Motor neuron (in vitro differentiated cells): ENCODE results near the gene CAMK2G. TPM values are rescaled to one million over a fixed set of nuclear protein-coding genes. Genes with fewer than 3 reads are reported as not detected.
"Not testable (repeated sequence)": the region's sequence is repeated elsewhere in the genome, so short reads cannot be mapped to it uniquely, and the experiment has no call there.

ENCODE experiments used
- ATAC-seq, 8 experiments: fragments of 200-7000 bp; cut with Tn5 transposase; replicated peaks in 6 of 8; 2 replicates each; pipeline ENCODE4 v1.8.0; 2021; ENCODE audit warnings: mild to moderate bottlenecking in 8 of 8, moderate library complexity in 8 of 8
- H3K27ac ChIP-seq, 2 donors: fragments of 250-450 bp; sonication (Bioruptor Pico); 2 replicates each; pipeline ENCODE4 v1.9.0; 2021; ENCODE audit warnings: antibody characterized with exemption in 2 of 2, mild to moderate bottlenecking in 2 of 2, moderate library complexity in 1 of 2
- H3K4me1 ChIP-seq, 2 donors: fragments of 250-450 bp; sonication (Bioruptor Pico); replicated peaks in 1 of 2; 2 replicates each; pipeline ENCODE4 v1.6.1; 2021; ENCODE audit warnings: antibody characterized with exemption in 2 of 2, mild to moderate bottlenecking in 2 of 2, moderate library complexity in 1 of 2
- H3K4me3 ChIP-seq, 5 donors: fragments of 250-450 bp; sonication (Bioruptor Pico); 2 replicates each; pipeline ENCODE4 v1.9.0; 2021; ENCODE audit warnings: antibody characterized with exemption in 5 of 5, mild to moderate bottlenecking in 5 of 5, moderate library complexity in 4 of 5
- WGBS, 10 experiments: fragments of 450-650 bp; shearing (Covaris generic); methylation state at CpG; one replicate each; pipeline ENCODE4 v1.0.0; 2022; 5-methylcytosine and 5-hydroxymethylcytosine counted together
- in situ Hi-C, 9 experiments: fragments of 400-800 bp; cut with MboI; loops; one replicate each; pipeline ENCODE4 v1.15.0; 2021; ENCODE audit warnings: low sequenced_read_pairs in 9 of 9, low pct_unique_long_range_greater_than_20kb in 2 of 9; ENCODE audit not compliant: unreplicated experiment in 9 of 9
- total RNA-seq, 8 experiments: library from RNA; unstranded; fragments of 300-600 nt; gene quantifications; 2 replicates each; pipeline versions ENCODE4 v1.2.3 to v1.2.4, GENCODE V29; 2022

Gene CAMK2G
- total RNA-seq, 8 experiments from 2014 or later: 10.6 to 33.5 (median 24.3) TPM

- Histone ChIP-seq H3K4me1 (peaks cover 5 to 8% of the 10 kb centered on the region in 2 donors), H3K27ac (no peak overlapping the region), H3K4me3 (no peak overlapping the region)
- no peak for ATAC-seq
- WGBS, 10 experiments: 60 to 94% (median 80%) methylated on average over 1 to 3 of the region's 3 CpGs; no CpG with 5 or more reads in 5 of the 10 experiments
- in situ Hi-C loops: no loop called here
Measured at GRCh38 chr10:73838008-73838567, 36.3 kb downstream of the CAMK2G start.

- no peak for ATAC-seq
- 42 to 95% (median 89%) methylated on average over 1 to 3 of the region's 3 CpGs; no CpG with 5 or more reads in 2 of the 10 experiments for WGBS, 10 experiments
- in situ Hi-C loops: no loop called here
- H3K4me1 ChIP-seq: peaks cover 5 to 8% of the 10 kb centered on the region in 2 donors
- no peak overlapping the region for H3K27ac ChIP-seq
- H3K4me3 ChIP-seq: no peak overlapping the region
Measured at GRCh38 chr10:73837072-73837471, 37.3 kb downstream of the CAMK2G start.

- H3K4me1 ChIP-seq: peaks cover 5% of the 10 kb centered on the region in 2 donors
- WGBS, 10 experiments: 82 to 100% (median 100%) methylated on average over 1 to 3 of the region's 11 CpGs; no CpG with 5 or more reads in 3 of the 10 experiments
- ATAC-seq: peak in 1 of 8 experiments; percentile 27
- in situ Hi-C loops: no loop called here
- H3K27ac ChIP-seq: no peak overlapping the region
- no peak overlapping the region for H3K4me3 ChIP-seq
Measured at GRCh38 chr10:73836427-73836980, 37.9 kb downstream of the CAMK2G start.

GRCh38 chr10:73829090-73829489 lies 45.3 kb downstream of the CAMK2G start:
- not testable (repeated sequence) for ATAC-seq
- 86 to 100% (median 94%) methylated on average over 1 to 7 of the region's 7 CpGs for WGBS, 10 experiments

GRCh38 chr10:73828161-73828560 lies 46.2 kb downstream of the CAMK2G start:
- no peak overlapping the region for H3K4me3 ChIP-seq
- H3K27ac ChIP-seq: no peak overlapping the region
- WGBS, 10 experiments: 80 to 100% (median 100%) methylated on average over 1 to 6 of the region's 6 CpGs; no CpG with 5 or more reads in 4 of the 10 experiments
- in situ Hi-C loops: no loop called here
- H3K4me1 ChIP-seq: no peaks in the 10 kb centered on the region
- ATAC-seq: peak in 1 of 8 experiments; percentile 35

More at GRCh38 chr10:73829090-73829489, 45.3 kb downstream of the CAMK2G start:
- H3K27ac ChIP-seq, H3K4me1 ChIP-seq, in situ Hi-C loops, H3K4me3 ChIP-seq: not testable (repeated sequence)

GRCh38 chr10:73827346-73828089 lies 46.8 kb downstream of the CAMK2G start:
- ATAC-seq: peak in 1 of 8 experiments; percentile 10
- in situ Hi-C loops: no loop called here
- Histone ChIP-seq H3K27ac (no peak overlapping the region), H3K4me1 (no peaks in the 10 kb centered on the region), H3K4me3 (no peak overlapping the region)
- WGBS, 10 experiments: 93 to 100% (median 94%) methylated on average over 1 to 13 of the region's 19 CpGs; no CpG with 5 or more reads in 7 of the 10 experiments

GRCh38 chr10:73824146-73824725 lies 50.1 kb downstream of the CAMK2G start:
- Histone ChIP-seq H3K4me1 (no peaks in the 10 kb centered on the region), H3K27ac (no peak overlapping the region), H3K4me3 (no peak overlapping the region)
- in situ Hi-C loops: no loop called here
- 90 to 100% (median 95%) methylated on average over 1 to 9 of the region's 14 CpGs; no CpG with 5 or more reads in 6 of the 10 experiments for WGBS, 10 experiments
- ATAC-seq: peak in 1 of 8 experiments; percentile 16

- Histone ChIP-seq H3K4me3 (no peak overlapping the region), H3K4me1 (no peaks in the 10 kb centered on the region), H3K27ac (no peak overlapping the region)
- 40 to 95% (median 88%) methylated on average over 1 to 7 of the region's 7 CpGs; no CpG with 5 or more reads in 1 of the 10 experiments for WGBS, 10 experiments
- ATAC-seq: no peak
- in situ Hi-C loops: no loop called here
Measured at GRCh38 chr10:73823391-73823790, 51.0 kb downstream of the CAMK2G start.

- 67 to 100% (median 90%) methylated on average over 1 to 5 of the region's 20 CpGs; no CpG with 5 or more reads in 5 of the 10 experiments for WGBS, 10 experiments
- no peaks in the 10 kb centered on the region for H3K4me1 ChIP-seq
- ATAC-seq: peak in 5 of 8 experiments; percentile 16 to 61 (median 29)
- H3K27ac ChIP-seq: no peak overlapping the region
- in situ Hi-C loops: no loop called here
- no peak overlapping the region for H3K4me3 ChIP-seq
Measured at GRCh38 chr10:73819513-73820093, 54.8 kb downstream of the CAMK2G start.

- no peak overlapping the region for H3K27ac ChIP-seq
- 60 to 100% (median 90%) methylated on average over 1 to 2 of the region's 5 CpGs; no CpG with 5 or more reads in 6 of the 10 experiments for WGBS, 10 experiments
- in situ Hi-C loops: no loop called here
- H3K4me3 ChIP-seq: no peak overlapping the region
- ATAC-seq: peak in 2 of 8 experiments; percentile 9 to 10
- no peaks in the 10 kb centered on the region for H3K4me1 ChIP-seq
Measured at GRCh38 chr10:73819081-73819480, 55.3 kb downstream of the CAMK2G start.

GRCh38 chr10:73818402-73818801 lies 56.0 kb downstream of the CAMK2G start:
- Histone ChIP-seq H3K4me3 (no peak overlapping the region), H3K27ac (no peak overlapping the region), H3K4me1 (no peaks in the 10 kb centered on the region)
- peak in 3 of 8 experiments; percentile 6 to 20 (median 19) for ATAC-seq
- in situ Hi-C loops: no loop called here
- 86 to 100% (median 94%) methylated on average over 2 to 6 of the region's 10 CpGs; no CpG with 5 or more reads in 6 of the 10 experiments for WGBS, 10 experiments

- in situ Hi-C loops: no loop called here
- WGBS, 10 experiments: 67 to 100% (median 88%) methylated on average over 1 to 4 of the region's 5 CpGs; no CpG with 5 or more reads in 4 of the 10 experiments
- H3K27ac ChIP-seq: no peak overlapping the region
- no peaks in the 10 kb centered on the region for H3K4me1 ChIP-seq
- ATAC-seq: no peak
- no peak overlapping the region for H3K4me3 ChIP-seq
Measured at GRCh38 chr10:73817826-73818225, 56.5 kb downstream of the CAMK2G start.
